Measurements from ENCODE around the gene UCMA. TPM values are rescaled to one million over a fixed set of nuclear protein-coding genes. Genes with fewer than 3 reads are reported as not detected.

UCMA gene
- total RNA-seq, 4 donors from 2014 or later = not detected

DNA sequence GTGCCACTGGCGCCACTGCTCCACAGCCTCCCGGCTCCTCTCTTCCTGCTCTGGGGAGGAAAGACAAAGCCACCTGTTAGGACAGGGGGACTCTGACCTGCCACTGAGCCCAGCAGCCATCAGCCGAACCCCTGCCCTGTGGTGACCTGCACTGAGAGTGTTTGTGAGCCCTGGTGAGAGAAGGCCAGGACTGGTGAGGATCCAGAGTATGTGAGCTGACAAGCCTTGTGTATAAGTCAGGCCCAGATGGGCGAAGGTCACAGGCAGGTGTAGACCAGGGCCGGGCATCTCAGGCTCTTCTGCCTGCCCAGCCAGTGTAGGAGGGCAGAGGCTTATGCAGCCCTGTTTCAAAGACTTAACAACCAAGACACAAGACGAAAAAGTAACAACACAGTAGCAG lies 12.0 kb downstream of the UCMA start:
- no peak for ATAC-seq (ENCODE audit: low FRiP score)
- TF ChIP-seq, protein P1, sequence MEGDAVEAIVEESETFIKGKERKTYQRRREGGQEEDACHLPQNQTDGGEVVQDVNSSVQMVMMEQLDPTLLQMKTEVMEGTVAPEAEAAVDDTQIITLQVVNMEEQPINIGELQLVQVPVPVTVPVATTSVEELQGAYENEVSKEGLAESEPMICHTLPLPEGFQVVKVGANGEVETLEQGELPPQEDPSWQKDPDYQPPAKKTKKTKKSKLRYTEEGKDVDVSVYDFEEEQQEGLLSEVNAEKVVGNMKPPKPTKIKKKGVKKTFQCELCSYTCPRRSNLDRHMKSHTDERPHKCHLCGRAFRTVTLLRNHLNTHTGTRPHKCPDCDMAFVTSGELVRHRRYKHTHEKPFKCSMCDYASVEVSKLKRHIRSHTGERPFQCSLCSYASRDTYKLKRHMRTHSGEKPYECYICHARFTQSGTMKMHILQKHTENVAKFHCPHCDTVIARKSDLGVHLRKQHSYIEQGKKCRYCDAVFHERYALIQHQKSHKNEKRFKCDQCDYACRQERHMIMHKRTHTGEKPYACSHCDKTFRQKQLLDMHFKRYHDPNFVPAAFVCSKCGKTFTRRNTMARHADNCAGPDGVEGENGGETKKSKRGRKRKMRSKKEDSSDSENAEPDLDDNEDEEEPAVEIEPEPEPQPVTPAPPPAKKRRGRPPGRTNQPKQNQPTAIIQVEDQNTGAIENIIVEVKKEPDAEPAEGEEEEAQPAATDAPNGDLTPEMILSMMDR (IDR thresholded peaks at IDR 0.05) = no peak
- no peak for DNase-seq (ENCODE audit: low spot score)

DNA sequence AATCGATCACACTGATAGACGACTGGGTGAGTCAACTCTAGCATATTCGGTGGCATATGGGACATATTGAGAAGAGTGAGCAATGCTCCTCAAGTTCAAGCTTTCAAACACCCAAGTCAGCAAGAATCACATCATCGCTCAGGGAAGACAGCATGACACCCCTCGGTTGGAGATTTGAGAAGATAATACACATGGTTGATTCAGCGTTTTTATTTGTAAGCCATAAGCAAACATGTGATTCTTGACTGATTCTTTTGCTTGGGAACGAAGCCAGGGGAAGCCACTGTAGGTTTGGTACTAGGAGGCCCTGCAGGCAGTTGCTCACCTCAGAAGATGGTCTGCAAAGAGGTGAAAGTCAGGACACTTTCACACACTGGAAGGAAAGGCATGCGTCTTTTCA lies 12.6 kb downstream of the UCMA start:
- no peak for ATAC-seq (ENCODE audit: low FRiP score)
- TF ChIP-seq, protein P1 (IDR thresholded peaks at IDR 0.05) = no peak
- no peak for DNase-seq (ENCODE audit: low spot score)

GRCh38 chr10:13219685-13220670 lies 14.2 kb downstream of the UCMA start:
- ATAC-seq (ENCODE audit: low FRiP score) = no peak
- no peak for DNase-seq (ENCODE audit: low spot score)
- TF ChIP-seq, protein P1 (IDR thresholded peaks at IDR 0.05) = no peak

DNA sequence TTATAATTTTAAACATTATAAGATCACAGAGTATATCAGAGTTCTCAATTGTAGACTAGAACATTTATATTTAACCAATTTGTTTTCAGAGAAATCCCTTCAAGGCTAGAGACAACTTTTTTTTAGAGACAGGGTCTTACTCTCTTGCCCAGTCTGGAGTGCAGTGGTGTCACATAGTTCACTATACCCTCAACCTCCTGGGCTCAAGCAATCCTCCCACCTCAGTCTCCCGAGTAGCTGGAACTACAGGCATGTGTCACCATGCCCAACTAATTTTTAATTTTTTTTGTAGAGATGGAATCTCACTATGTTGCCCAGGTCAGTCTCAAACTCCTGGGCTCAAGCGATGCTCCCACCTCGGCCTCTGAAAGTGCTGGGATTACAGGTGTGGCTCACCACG lies 15.3 kb downstream of the UCMA start:
- DNase-seq (ENCODE audit: low spot score) = no peak
- ATAC-seq (ENCODE audit: low FRiP score) = no peak
- TF ChIP-seq, protein P1 (IDR thresholded peaks at IDR 0.05) = no peak

DNA sequence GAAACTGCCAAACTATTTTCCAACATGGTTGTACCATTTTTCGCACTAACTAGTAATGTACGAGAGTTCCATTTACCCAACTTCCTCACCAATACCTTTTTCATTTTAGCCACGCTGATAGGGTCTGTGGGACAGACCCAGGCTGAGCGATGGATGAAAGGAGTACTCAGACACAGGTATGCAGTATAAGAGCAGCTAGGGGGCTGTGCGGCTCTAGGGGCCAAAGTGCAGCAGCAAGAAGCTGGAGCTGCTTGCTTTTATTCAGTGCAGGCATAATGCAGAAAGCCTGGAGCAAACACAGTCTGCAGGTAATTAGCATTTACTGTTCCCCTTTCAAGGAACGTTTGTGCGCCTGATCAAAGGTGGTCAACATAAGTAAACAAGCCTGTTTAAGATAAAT lies 21.0 kb downstream of the UCMA start:
- ATAC-seq (ENCODE audit: low FRiP score) = no peak
- no peak for DNase-seq (ENCODE audit: low spot score)
- TF ChIP-seq, protein P1 (IDR thresholded peaks at IDR 0.05) = no peak

GRCh38 chr10:13206546-13207443 lies 27.4 kb downstream of the UCMA start:
- no peak for DNase-seq (ENCODE audit: low spot score)
- TF ChIP-seq, protein P1 (IDR thresholded peaks at IDR 0.05) = no peak
- no peak for ATAC-seq (ENCODE audit: low FRiP score)

Data from omental fat pad (tissue), 4 donors.